Prostate gland (tissue), 2 donors: ENCODE results near the gene ZFAND4. TPM values are rescaled to one million over a fixed set of nuclear protein-coding genes. Genes with fewer than 3 reads are reported as not detected.
"Not testable (repeated sequence)": the region's sequence is repeated elsewhere in the genome, so short reads cannot be mapped to it uniquely, and the experiment has no call there.

Experiments
- DNase-seq: peaks from one replicate; pipeline ENCODE4 v3.0.0-alpha.2; 2019; ENCODE audit warnings: low spot score
- H3K27ac ChIP-seq, 2 donors: fragments of 200-600 bp; sonication (generic); 2 replicates each; pipeline ENCODE4 v1.5.1; 2017 to 2019
- H3K27me3 ChIP-seq: fragments of 200-600 bp; sonication (generic); replicated peaks from 2 replicates; pipeline ENCODE4 v1.5.1; 2019; ENCODE audit not compliant: insufficient read depth
- H3K36me3 ChIP-seq, 2 donors: fragments of 200-600 bp; sonication (generic); 1 replicate in 1 of 2; 2 replicates in 1 of 2; pipeline versions ENCODE4 v1.5.1 to v1.8.1; 2017 to 2019
- H3K4me1 ChIP-seq: fragments of 200-600 bp; sonication (generic); replicated peaks from 2 replicates; pipeline ENCODE4 v1.5.1; 2019
- H3K4me3 ChIP-seq, 2 donors: fragments of 200-600 bp; sonication (generic); 2 replicates each; pipeline ENCODE4 v1.5.1; 2017 to 2019
- H3K9me3 ChIP-seq: fragments of 200-600 bp; sonication (generic); 2 replicates; pipeline ENCODE4 v1.5.1; 2017
- POLR2A ChIP-seq: fragments of 450-650 bp; IDR thresholded peaks from one replicate; pipeline ENCODE4 v1.6.1; 2016; ENCODE audit warnings: antibody characterized with exemption, mild to moderate bottlenecking
- POLR2AphosphoS5 ChIP-seq: sonication (generic); formaldehyde crosslinking; IDR thresholded peaks from one replicate; pipeline ENCODE4 v1.6.1; 2017; ENCODE audit warnings: antibody characterized with exemption
- WGBS: methylation state at CpG from one replicate; pipeline ENCODE4 v1.1.5; 2018; 5-methylcytosine and 5-hydroxymethylcytosine counted together
- intact Hi-C: fragments of 100-400 bp; cut with DNase I; formaldehyde crosslinking; loops from one replicate; pipeline ENCODE4 v1.14.2; 2022
- total RNA-seq, 2 donors: library from RNA; depleted of rRNA; stranded (reverse); fragments of >200 nt; gene quantifications; one replicate each; pipeline ENCODE4 v1.1.0, GENCODE V29; 2016
- TF ChIP-seq, protein P1 (sequence below), 4 experiments: fragments of 200-600 bp in 2 of 4; fragments of 450-650 bp in 2 of 4; sonication (generic) in 2 of 4; IDR thresholded peaks; 1 replicate in 3 of 4; 2 replicates in 1 of 4; pipeline ENCODE4 v1.5.1; 2016 to 2019; ENCODE audit warnings: antibody characterized with exemption in 4 of 4, mild to moderate bottlenecking in 2 of 4, moderate library complexity in 2 of 4

ZFAND4 gene
- total RNA-seq, 2 donors from 2014 or later = 31.4 to 36.9 TPM

DNA sequence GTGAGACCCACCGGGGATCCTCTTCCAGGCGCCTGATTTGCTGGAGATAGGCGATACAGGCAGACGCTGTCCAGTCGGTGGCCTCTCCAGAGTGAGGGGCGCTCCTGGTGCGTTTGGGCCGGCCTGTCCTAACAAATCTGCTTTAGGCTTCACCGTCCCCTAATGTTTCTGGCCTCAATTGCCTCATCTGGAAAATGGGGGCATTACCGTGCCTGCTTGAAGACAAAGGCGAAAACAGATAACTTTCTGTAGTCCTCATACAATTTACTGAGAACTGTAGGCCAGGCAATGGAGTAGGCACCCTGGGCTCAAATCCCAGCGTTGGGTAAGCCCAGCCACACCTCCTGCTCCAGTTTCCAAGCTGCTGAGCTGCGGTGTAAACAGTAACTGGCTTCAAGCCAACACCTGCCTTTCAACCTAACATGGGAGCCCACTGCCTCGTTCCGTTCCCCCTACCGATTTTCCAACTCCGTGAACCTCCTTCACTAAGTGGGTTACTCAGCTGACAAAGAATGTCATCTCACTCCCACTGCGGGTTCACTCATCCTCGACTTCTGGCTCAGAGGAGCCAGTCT, 589 bp upstream of the ZFAND4 start:
- TF ChIP-seq POLR2A = no peak
- TF ChIP-seq POLR2AphosphoS5 = no peak
- TF ChIP-seq, protein P1, sequence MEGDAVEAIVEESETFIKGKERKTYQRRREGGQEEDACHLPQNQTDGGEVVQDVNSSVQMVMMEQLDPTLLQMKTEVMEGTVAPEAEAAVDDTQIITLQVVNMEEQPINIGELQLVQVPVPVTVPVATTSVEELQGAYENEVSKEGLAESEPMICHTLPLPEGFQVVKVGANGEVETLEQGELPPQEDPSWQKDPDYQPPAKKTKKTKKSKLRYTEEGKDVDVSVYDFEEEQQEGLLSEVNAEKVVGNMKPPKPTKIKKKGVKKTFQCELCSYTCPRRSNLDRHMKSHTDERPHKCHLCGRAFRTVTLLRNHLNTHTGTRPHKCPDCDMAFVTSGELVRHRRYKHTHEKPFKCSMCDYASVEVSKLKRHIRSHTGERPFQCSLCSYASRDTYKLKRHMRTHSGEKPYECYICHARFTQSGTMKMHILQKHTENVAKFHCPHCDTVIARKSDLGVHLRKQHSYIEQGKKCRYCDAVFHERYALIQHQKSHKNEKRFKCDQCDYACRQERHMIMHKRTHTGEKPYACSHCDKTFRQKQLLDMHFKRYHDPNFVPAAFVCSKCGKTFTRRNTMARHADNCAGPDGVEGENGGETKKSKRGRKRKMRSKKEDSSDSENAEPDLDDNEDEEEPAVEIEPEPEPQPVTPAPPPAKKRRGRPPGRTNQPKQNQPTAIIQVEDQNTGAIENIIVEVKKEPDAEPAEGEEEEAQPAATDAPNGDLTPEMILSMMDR (IDR thresholded peaks at IDR 0.05) = no peak
- Histone ChIP-seq H3K36me3 (no peaks in the 10 kb centered on the region), H3K27me3 (no peaks in the 10 kb centered on the region), H3K4me1 (no peaks in the 10 kb centered on the region), H3K9me3 (no peaks in the 10 kb centered on the region), H3K27ac (peak overlapping the region; percentile 76 to 87), H3K4me3 (peak overlapping the region; percentile 74 to 81)
- 38% methylated on average over 19 of the region's 19 CpGs for WGBS
- DNase-seq = no peak
- intact Hi-C loops = no loop called here

DNA sequence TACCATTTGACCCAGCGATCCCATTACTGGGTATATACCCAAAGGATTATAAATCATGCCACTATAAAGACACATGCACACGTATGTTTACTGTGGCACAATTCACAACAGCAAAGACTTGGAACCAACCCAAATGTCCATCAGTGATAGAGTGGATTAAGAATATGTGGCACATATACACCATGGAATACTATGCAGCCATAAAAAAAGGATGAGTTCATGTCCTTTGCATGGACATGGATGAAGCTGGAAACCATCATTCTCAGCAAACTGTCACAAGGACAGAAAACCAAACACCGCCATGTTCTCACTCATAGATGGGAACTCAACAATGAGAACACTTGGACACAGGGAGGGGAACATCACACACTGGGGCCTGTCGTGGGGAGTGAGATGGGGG, 1.3 kb downstream of the ZFAND4 start:
- intact Hi-C loops, H3K4me3 ChIP-seq, H3K27me3 ChIP-seq, H3K9me3 ChIP-seq, H3K27ac ChIP-seq, DNase-seq, H3K4me1 ChIP-seq, H3K36me3 ChIP-seq: not testable (repeated sequence)
- 81% methylated on average over 4 of the region's 4 CpGs for WGBS

DNA sequence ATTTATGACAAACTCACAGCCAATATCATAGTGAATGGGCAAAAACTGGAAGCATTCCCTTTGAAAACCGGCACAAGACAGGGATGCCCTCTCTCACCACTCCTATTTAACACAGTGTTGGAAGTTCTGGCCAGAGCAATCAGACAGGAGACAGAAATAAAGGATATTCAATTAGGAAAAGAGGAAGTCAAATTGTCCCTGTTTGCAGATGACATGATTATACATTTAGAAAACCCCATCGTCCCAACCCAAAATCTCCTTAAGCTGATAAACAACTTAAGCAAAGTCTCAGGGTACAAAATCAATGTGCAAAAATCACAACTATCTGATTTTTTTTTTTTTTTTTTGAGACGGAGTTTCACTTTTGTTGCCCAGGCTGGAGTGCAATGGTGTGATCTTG, 2.7 kb downstream of the ZFAND4 start:
- not testable (repeated sequence) for H3K27ac ChIP-seq, H3K27me3 ChIP-seq, H3K4me1 ChIP-seq, H3K36me3 ChIP-seq, H3K9me3 ChIP-seq, H3K4me3 ChIP-seq, DNase-seq
- 86% methylated on average over 3 of the region's 3 CpGs for WGBS
- intact Hi-C loops = loop anchor here (10.0 kb wide), 1 partner anchor 75 kb away; no protein-coding TSS in a partner anchor

DNA sequence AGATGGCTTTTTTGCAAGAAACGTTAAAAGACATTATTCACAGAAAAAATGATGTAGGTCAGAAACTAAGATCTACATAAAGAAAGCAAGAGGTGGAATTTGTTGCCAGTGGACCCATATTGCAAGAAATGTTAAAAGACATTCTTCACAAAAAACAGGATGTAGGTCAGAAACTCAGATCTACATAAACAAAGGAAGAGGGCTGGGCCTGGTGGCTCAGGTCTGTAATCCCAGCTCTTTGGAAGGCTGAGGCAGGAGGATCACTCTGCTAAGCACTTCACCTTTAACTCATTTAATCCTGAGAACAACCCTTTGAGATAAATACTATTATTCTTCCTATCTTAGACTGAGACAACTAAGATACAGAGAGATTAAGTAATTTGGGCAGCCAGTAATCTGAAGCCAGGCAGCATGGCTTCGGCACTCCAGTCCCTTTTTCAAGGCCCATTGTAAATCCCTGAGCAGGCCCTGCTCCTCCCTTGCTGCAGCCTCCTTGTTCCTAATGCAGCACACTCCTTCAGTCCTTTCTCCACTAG, 11.6 kb downstream of the ZFAND4 start:
- 93% methylated on average over 2 of the region's 2 CpGs for WGBS
- Histone ChIP-seq H3K4me1 (no peaks in the 10 kb centered on the region), H3K4me3 (no peak overlapping the region), H3K27ac (no peak overlapping the region), H3K27me3 (no peaks in the 10 kb centered on the region), H3K9me3 (no peaks in the 10 kb centered on the region), H3K36me3 (no peaks in the 10 kb centered on the region)
- no peak for DNase-seq
- intact Hi-C loops = loop anchor here (10.0 kb wide), 1 partner anchor 66 kb away; no protein-coding TSS in a partner anchor
- TF ChIP-seq POLR2AphosphoS5 = no peak
- TF ChIP-seq, protein P1 (IDR thresholded peaks at IDR 0.05) = no peak

DNA sequence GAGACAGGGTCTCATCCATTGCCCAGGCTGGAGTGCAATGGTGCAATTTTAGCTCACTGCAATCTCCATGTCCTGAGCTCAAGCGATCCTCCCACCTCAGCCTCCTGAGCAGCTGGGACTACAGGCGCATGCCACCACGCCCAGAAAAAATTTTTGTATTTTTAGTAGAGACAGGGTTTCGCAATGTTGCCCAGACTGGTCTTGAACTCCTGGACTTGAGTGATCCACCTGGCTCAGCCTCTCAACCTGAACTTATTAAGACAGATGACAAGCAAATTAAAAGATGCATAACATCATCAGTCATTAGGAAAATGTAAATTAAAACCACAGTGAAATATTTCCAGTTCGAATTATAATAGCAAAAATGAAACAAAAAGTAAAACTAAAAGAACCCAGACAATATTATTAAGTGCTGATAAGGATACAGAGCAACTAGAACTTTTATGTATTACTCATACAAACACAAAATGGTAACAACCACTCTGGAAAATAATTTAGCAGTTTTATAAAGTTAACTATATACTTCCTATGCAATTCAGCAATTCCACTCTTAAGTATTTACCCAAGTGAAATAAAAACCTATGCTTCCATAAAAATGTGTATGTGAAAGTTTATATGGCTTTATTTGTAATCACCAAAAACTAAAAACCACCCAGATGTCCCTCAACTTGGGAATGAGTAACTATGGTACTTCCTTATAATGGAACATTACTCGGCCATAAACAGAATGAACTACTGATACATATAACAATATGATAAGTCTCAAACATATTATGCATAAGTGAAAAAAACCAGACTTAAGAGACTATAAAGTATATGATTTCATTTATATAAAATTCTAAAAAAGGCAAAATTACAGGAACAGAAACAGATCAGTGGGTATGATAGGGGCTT, 15.3 kb downstream of the ZFAND4 start:
- H3K27ac ChIP-seq = no peak overlapping the region
- H3K36me3 ChIP-seq = no peaks in the 10 kb centered on the region
- no peaks in the 10 kb centered on the region for H3K27me3 ChIP-seq
- no peak overlapping the region for H3K4me3 ChIP-seq
- H3K4me1 ChIP-seq = no peaks in the 10 kb centered on the region
- H3K9me3 ChIP-seq = no peaks in the 10 kb centered on the region
- TF ChIP-seq POLR2AphosphoS5 = no peak
- no peak for TF ChIP-seq POLR2A
- TF ChIP-seq, protein P1 (IDR thresholded peaks at IDR 0.05) = no peak
- WGBS = 97% methylated on average over 6 of the region's 6 CpGs
- no peak for DNase-seq
- intact Hi-C loops = no loop called here
